ENCODE measurements around the gene NAPB.

Gene NAPB

GRCh38 chr20:23441850-23442313 lies 20.6 kb upstream of the NAPB start:
- H2AFZ ChIP-seq (ENCODE audit: low read length) = no peak overlapping the region
- H3K4me3 ChIP-seq (ENCODE audit: low read length) = no peak overlapping the region
- H3K27ac ChIP-seq (ENCODE audit: low read length) = no peak overlapping the region
- H3K4me2 ChIP-seq (ENCODE audit: low read depth, low read length) = no peak overlapping the region
- TF ChIP-seq EZH2phosphoT487 (IDR thresholded peaks at IDR 0.05; ENCODE audit: low read length) (no peak), CTCF (IDR thresholded peaks at IDR 0.05; ENCODE audit: low read length) (peak; percentile 87)
- H3K9me2 ChIP-seq (replicated peaks; ENCODE audit: insufficient read depth, low read length) = no peaks in the 10 kb centered on the region
- H3K9ac ChIP-seq (ENCODE audit: low read length) = no peak overlapping the region
- H3K36me3 ChIP-seq (replicated peaks; ENCODE audit: insufficient read depth, low read length) = no peaks in the 10 kb centered on the region
- no peaks in the 10 kb centered on the region for H3K9me3 ChIP-seq (replicated peaks; ENCODE audit: insufficient read depth, low read length)
- DNase-seq = peak; percentile 64
- H3K79me2 ChIP-seq (ENCODE audit: low read length) = no peaks in the 10 kb centered on the region
- H3K4me1 ChIP-seq (ENCODE audit: low read length) = no peaks in the 10 kb centered on the region
- no peaks in the 10 kb centered on the region for H3F3A ChIP-seq (ENCODE audit: insufficient read depth, low read length)
- no peaks in the 10 kb centered on the region for H4K20me1 ChIP-seq (ENCODE audit: insufficient read depth, low read length)
- H3K27me3 ChIP-seq (replicated peaks; ENCODE audit: insufficient read depth, low read length) = no peaks in the 10 kb centered on the region

GRCh38 chr20:23440004-23440403 lies 18.7 kb upstream of the NAPB start:
- Histone ChIP-seq H3K9ac (ENCODE audit: low read length) (no peak overlapping the region), H3K4me3 (ENCODE audit: low read length) (no peak overlapping the region), H3K36me3 (replicated peaks; ENCODE audit: insufficient read depth, low read length) (no peaks in the 10 kb centered on the region), H2AFZ (ENCODE audit: low read length) (no peak overlapping the region), H3K79me2 (ENCODE audit: low read length) (no peaks in the 10 kb centered on the region), H3K4me2 (ENCODE audit: low read depth, low read length) (no peak overlapping the region), H4K20me1 (ENCODE audit: insufficient read depth, low read length) (no peaks in the 10 kb centered on the region), H3K9me2 (replicated peaks; ENCODE audit: insufficient read depth, low read length) (no peaks in the 10 kb centered on the region), H3K27me3 (replicated peaks; ENCODE audit: insufficient read depth, low read length) (no peaks in the 10 kb centered on the region), H3K4me1 (ENCODE audit: low read length) (no peaks in the 10 kb centered on the region), H3F3A (ENCODE audit: insufficient read depth, low read length) (no peaks in the 10 kb centered on the region), H3K9me3 (replicated peaks; ENCODE audit: insufficient read depth, low read length) (no peaks in the 10 kb centered on the region), H3K27ac (ENCODE audit: low read length) (no peak overlapping the region)
- TF ChIP-seq EZH2 (optimal IDR thresholded peaks at IDR 0.05; ENCODE audit: low read depth, low read length) = no peak
- TF ChIP-seq EZH2phosphoT487 (IDR thresholded peaks at IDR 0.05; ENCODE audit: low read length) = no peak
- DNase-seq = no peak

- no peak for TF ChIP-seq EZH2phosphoT487 (IDR thresholded peaks at IDR 0.05; ENCODE audit: low read length)
- TF ChIP-seq CTCF (IDR thresholded peaks at IDR 0.05; ENCODE audit: low read length) = no peak
Observed at GRCh38 chr20:23438661-23439060, 17.4 kb upstream of the NAPB start.

GRCh38 chr20:23437126-23437899 lies 16.0 kb upstream of the NAPB start:
- no peak overlapping the region for H3K27ac ChIP-seq (ENCODE audit: low read length)
- H3F3A ChIP-seq (ENCODE audit: insufficient read depth, low read length) = no peaks in the 10 kb centered on the region
- no peak overlapping the region for H3K4me3 ChIP-seq (ENCODE audit: low read length)
- no peaks in the 10 kb centered on the region for H3K9me3 ChIP-seq (replicated peaks; ENCODE audit: insufficient read depth, low read length)
- no peaks in the 10 kb centered on the region for H3K79me2 ChIP-seq (ENCODE audit: low read length)
- H4K20me1 ChIP-seq (ENCODE audit: insufficient read depth, low read length) = no peaks in the 10 kb centered on the region
- H2AFZ ChIP-seq (ENCODE audit: low read length) = no peak overlapping the region
- no peak overlapping the region for H3K9ac ChIP-seq (ENCODE audit: low read length)
- H3K4me2 ChIP-seq (ENCODE audit: low read depth, low read length) = no peak overlapping the region
- TF ChIP-seq EZH2 (optimal IDR thresholded peaks at IDR 0.05; ENCODE audit: low read depth, low read length) (no peak), CTCF (IDR thresholded peaks at IDR 0.05; ENCODE audit: low read length) (no peak), EZH2phosphoT487 (IDR thresholded peaks at IDR 0.05; ENCODE audit: low read length) (no peak)
- no peaks in the 10 kb centered on the region for H3K27me3 ChIP-seq (replicated peaks; ENCODE audit: insufficient read depth, low read length)
- no peaks in the 10 kb centered on the region for H3K4me1 ChIP-seq (ENCODE audit: low read length)
- H3K9me2 ChIP-seq (replicated peaks; ENCODE audit: insufficient read depth, low read length) = no peaks in the 10 kb centered on the region
- DNase-seq = no peak
- no peaks in the 10 kb centered on the region for H3K36me3 ChIP-seq (replicated peaks; ENCODE audit: insufficient read depth, low read length)

More at GRCh38 chr20:23438661-23439060, 17.4 kb upstream of the NAPB start:
- Histone ChIP-seq H3K9me3 (replicated peaks; ENCODE audit: insufficient read depth, low read length) (no peaks in the 10 kb centered on the region), H4K20me1 (ENCODE audit: insufficient read depth, low read length) (no peaks in the 10 kb centered on the region), H2AFZ (ENCODE audit: low read length) (no peak overlapping the region), H3K4me1 (ENCODE audit: low read length) (no peaks in the 10 kb centered on the region), H3K4me3 (ENCODE audit: low read length) (no peak overlapping the region), H3K9me2 (replicated peaks; ENCODE audit: insufficient read depth, low read length) (no peaks in the 10 kb centered on the region), H3K79me2 (ENCODE audit: low read length) (no peaks in the 10 kb centered on the region), H3K27me3 (replicated peaks; ENCODE audit: insufficient read depth, low read length) (no peaks in the 10 kb centered on the region), H3K4me2 (ENCODE audit: low read depth, low read length) (no peak overlapping the region), H3K36me3 (replicated peaks; ENCODE audit: insufficient read depth, low read length) (no peaks in the 10 kb centered on the region), H3K9ac (ENCODE audit: low read length) (no peak overlapping the region), H3K27ac (ENCODE audit: low read length) (no peak overlapping the region), H3F3A (ENCODE audit: insufficient read depth, low read length) (no peaks in the 10 kb centered on the region)
- DNase-seq = no peak

Measured in MM.1S (cell line).